ENCODE results near the gene PRR33. TPM values are rescaled to one million over a fixed set of nuclear protein-coding genes. Genes with fewer than 3 reads are reported as not detected.

Gene PRR33
- total RNA-seq, 1 donor from 2014 or later: 0.16 TPM

DNA sequence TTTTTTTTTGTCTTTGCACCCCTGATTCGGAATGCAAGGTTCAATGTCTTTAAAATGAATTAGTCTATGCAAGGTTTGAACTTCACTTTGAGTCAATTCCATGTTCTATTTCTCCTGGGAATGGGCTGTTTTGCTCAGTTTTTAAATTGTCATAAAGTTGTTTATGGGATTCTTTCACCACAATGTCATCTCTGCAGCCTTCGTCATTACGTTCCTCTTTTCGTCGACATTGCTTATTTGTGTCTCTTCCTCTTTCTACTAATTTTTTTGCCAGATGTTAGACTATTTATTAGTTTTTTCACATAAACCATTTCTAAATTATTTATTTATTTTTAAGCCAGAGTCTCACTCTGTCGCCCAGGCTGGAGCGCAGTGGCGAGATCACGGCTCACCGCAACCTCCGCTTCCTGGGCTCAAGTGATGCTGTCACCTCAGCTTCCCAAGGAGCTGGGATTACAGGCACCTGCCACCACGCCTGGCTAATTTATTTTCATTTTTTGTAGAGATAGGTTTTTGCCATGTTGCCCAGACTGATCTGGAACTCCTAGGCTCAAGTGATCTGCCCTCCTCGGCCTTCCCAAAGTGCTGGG is 20.7 kb upstream of the PRR33 start:
- POLR2A ChIA-PET: interaction anchor here (0.6 kb wide), 1 partner anchor 93 kb away, joined by 4 read pairs; no protein-coding TSS in a partner anchor
- H3K4me3 Mint-ChIP-seq: no peak overlapping the region
- CTCF ChIA-PET: no interaction called here
- ATAC-seq (ENCODE audit: low read depth) (no peak), DNase-seq (no peak)
- H3K4me1 Mint-ChIP-seq: peaks cover 13% of the 10 kb centered on the region
- no peak overlapping the region for H3K27ac Mint-ChIP-seq
- H3K36me3 Mint-ChIP-seq (ENCODE audit: low read depth): no peaks in the 10 kb centered on the region
- peaks cover 15% of the 10 kb centered on the region for H3K27me3 Mint-ChIP-seq
- intact Hi-C loops (cut with micrococcal nuclease): no loop called here
- H3K9me3 Mint-ChIP-seq: no peaks in the 10 kb centered on the region
- no peak for TF ChIP-seq CTCF (IDR thresholded peaks at IDR 0.05)

DNA sequence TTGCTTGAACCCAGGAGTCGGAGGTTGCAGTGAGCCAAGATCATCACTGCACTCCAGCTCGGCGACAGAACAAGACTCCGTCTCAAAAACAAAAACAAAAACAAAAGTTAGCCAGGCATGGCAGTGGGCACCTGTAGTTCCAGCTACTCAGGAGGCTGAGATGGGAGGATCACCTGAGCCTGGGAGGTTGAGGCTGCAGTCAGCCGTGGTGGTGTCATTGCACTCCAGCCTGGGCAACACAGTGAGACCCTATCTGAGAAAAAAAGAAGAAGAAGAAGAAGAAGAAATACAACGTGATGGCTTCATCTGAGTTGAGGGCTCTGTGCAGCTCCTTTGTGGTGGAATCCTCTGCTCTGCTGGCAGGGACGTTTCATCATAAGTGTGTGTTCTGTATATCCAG is 17.8 kb upstream of the PRR33 start:
- Mint-ChIP-seq H3K36me3 (ENCODE audit: low read depth) (no peaks in the 10 kb centered on the region), H3K4me1 (peaks cover 6% of the 10 kb centered on the region), H3K4me3 (no peak overlapping the region), H3K27ac (no peak overlapping the region), H3K27me3 (peaks cover 13% of the 10 kb centered on the region), H3K9me3 (no peaks in the 10 kb centered on the region)
- ChIA-PET POLR2A (no interaction called here), CTCF (no interaction called here)
- ATAC-seq (ENCODE audit: low read depth) (no peak), DNase-seq (no peak)
- TF ChIP-seq CTCF (IDR thresholded peaks at IDR 0.05): no peak
- intact Hi-C loops (cut with micrococcal nuclease): no loop called here

- Mint-ChIP-seq H3K9me3 (no peaks in the 10 kb centered on the region), H3K27ac (no peak overlapping the region), H3K4me3 (no peak overlapping the region), H3K36me3 (ENCODE audit: low read depth) (no peaks in the 10 kb centered on the region), H3K27me3 (peaks cover 8% of the 10 kb centered on the region), H3K4me1 (peaks cover 6% of the 10 kb centered on the region)
- intact Hi-C loops (cut with micrococcal nuclease): no loop called here
- ChIA-PET POLR2A (no interaction called here), CTCF (no interaction called here)
- no peak for DNase-seq
- no peak for ATAC-seq (ENCODE audit: low read depth)
- TF ChIP-seq CTCF (IDR thresholded peaks at IDR 0.05): no peak
Measured at GRCh38 chr11:1908618-1909017, 16.9 kb upstream of the PRR33 start.

DNA sequence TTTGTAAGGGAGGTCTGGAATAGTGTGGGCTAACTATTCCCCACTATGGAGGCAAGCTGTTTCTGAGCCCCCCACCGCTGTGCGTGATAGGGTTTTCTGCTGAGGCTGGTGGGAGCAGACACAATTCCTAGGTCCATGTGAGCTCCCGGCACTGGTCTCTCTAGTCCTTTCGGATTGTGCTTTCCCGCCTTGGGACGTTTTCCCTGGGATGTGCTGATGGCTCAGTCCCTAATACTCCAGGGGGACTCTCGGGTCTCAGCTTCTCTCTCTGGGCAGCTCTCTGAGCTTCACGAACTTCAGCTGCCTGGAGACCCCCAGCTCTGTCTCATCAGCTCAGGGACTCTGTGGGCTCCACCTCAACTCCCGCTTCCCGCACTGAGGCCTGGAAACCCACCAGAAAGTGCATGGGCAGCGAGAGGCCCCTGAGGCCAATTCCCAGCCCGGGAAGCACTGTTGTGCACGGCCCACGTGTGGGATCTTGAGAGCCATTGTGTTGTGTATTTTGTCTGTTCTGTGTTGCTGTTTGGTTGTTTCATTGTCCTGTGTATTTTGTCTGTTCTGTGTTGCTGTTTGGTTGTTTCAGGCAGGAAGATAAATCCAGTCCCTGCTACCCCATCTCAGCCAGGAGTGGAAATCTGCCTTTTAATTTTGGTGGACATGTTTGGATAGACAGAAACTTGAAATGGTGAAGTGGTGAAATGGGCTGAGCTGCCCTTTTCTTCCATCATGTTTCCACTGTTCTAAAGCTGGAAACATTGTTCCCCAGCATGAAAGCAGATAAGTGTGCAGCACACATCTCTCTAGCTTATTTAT is 15.1 kb upstream of the PRR33 start:
- ChIA-PET CTCF (no interaction called here), POLR2A (interaction anchor here (0.6 kb wide), 1 partner anchor 68 kb away, joined by 3 read pairs; no protein-coding TSS in a partner anchor)
- no peaks in the 10 kb centered on the region for H3K9me3 Mint-ChIP-seq
- H3K36me3 Mint-ChIP-seq (ENCODE audit: low read depth): no peaks in the 10 kb centered on the region
- no peaks in the 10 kb centered on the region for H3K4me1 Mint-ChIP-seq
- intact Hi-C loops (cut with micrococcal nuclease): no loop called here
- no peak overlapping the region for H3K4me3 Mint-ChIP-seq
- H3K27me3 Mint-ChIP-seq: peaks cover 6% of the 10 kb centered on the region
- ATAC-seq (ENCODE audit: low read depth) (no peak), DNase-seq (no peak)
- H3K27ac Mint-ChIP-seq: no peak overlapping the region
- TF ChIP-seq CTCF (IDR thresholded peaks at IDR 0.05): no peak

DNA sequence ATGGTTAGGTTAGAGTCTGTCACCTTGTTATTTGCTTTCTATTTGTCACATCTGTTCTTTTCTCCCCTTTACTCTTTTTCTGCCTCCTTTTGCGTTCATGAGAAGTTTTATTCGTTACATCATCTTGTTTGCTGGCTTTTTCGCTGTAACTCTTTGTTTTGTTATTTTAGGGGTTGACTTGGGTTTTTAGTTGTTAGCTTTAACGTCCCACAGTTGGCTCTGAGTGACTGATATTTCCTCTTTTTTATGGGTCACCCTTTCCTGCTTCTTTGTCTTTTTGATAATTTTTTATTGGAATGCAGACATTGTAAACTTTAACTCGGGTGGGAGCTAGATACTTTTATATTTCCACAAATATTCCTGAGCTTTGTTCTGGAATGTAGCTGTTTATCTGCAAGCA is 14.5 kb upstream of the PRR33 start:
- ChIA-PET CTCF (no interaction called here), POLR2A (no interaction called here)
- ATAC-seq (ENCODE audit: low read depth) (no peak), DNase-seq (no peak)
- Mint-ChIP-seq H3K27ac (no peak overlapping the region), H3K4me1 (no peaks in the 10 kb centered on the region), H3K4me3 (no peak overlapping the region), H3K27me3 (peaks cover 6% of the 10 kb centered on the region), H3K9me3 (no peaks in the 10 kb centered on the region), H3K36me3 (ENCODE audit: low read depth) (no peaks in the 10 kb centered on the region)
- intact Hi-C loops (cut with micrococcal nuclease): no loop called here
- TF ChIP-seq CTCF (IDR thresholded peaks at IDR 0.05): no peak
